ENCODE data around the gene CARD11. TPM values are rescaled to one million over a fixed set of nuclear protein-coding genes. Genes with fewer than 3 reads are reported as not detected.

CARD11 gene
- polyA plus RNA-seq, 1 of the 3 experiments (the other 2 are of a cell fraction), result not detected

- DNase-seq, result no peak
- Histone ChIP-seq H3K79me2 (ENCODE audit: insufficient read depth) (no peaks in the 10 kb centered on the region), H3K4me3 (ENCODE audit: low read depth in 2 of 2, low read length in 1 of 2) (no peak overlapping the region), H4K20me1 (ENCODE audit: insufficient read depth) (no peaks in the 10 kb centered on the region), H3K27me3 (ENCODE audit: insufficient read depth) (no peaks in the 10 kb centered on the region), H3K27ac (ENCODE audit: low read depth in 2 of 2, low read length in 1 of 2) (no peak overlapping the region), H2AFZ (ENCODE audit: low read depth) (no peak overlapping the region), H3K4me2 (no peak overlapping the region), H3K36me3 (replicated peaks in 1 of 2; ENCODE audit: control insufficient read depth in 1 of 2, insufficient read depth in 2 of 2, low read length in 1 of 2) (no peaks in the 10 kb centered on the region), H3K4me1 (ENCODE audit: control insufficient read depth in 1 of 2, insufficient read depth in 2 of 2, low read depth in 1 of 2, low read length in 1 of 2) (peaks cover 0 to 2% of the 10 kb centered on the region in 2 experiments; a peak in 1 of 4 replicates), H3K9me2 (no peaks in the 10 kb centered on the region), H3K9me3 (no peaks in the 10 kb centered on the region), H3K9ac (no peak overlapping the region), H3F3A (replicated peaks; ENCODE audit: insufficient read depth) (peaks cover 10% of the 10 kb centered on the region)
- POLR2A ChIA-PET, result no interaction called here
- WGBS (ENCODE audit: low lambda C conversion rate), result 69% methylated on average over 16 of the region's 17 CpGs
- CTCF ChIA-PET, result interaction anchor here (0.9 to 4.2 kb wide), 3 partner anchors 10 to 271 kb away, joined by 3 to 28 read pairs (median 7); no protein-coding TSS in a partner anchor
- TF ChIP-seq SIN3A (IDR thresholded peaks at IDR 0.05; ENCODE audit: borderline replicate concordance, low read depth, low read length) (no peak), RCOR1 (IDR thresholded peaks at IDR 0.05; ENCODE audit: low read length) (no peak), NFIC (IDR thresholded peaks at IDR 0.05; ENCODE audit: borderline replicate concordance) (no peak), EP300 (IDR thresholded peaks at IDR 0.05; ENCODE audit: borderline replicate concordance in 1 of 2, low read depth in 1 of 2, low read length in 1 of 2) (no peak), USF1 (IDR thresholded peaks at IDR 0.05; ENCODE audit: borderline replicate concordance, low read depth) (no peak), GATA2 (CRISPR knock-in tag; IDR thresholded peaks at IDR 0.05) (no peak), FOXM1 (IDR thresholded peaks at IDR 0.05; ENCODE audit: low read depth) (no peak), CHD2 (IDR thresholded peaks at IDR 0.05; ENCODE audit: low read length, partially characterized antibody) (no peak), GABPA (IDR thresholded peaks at IDR 0.05; ENCODE audit: low read depth) (no peak)
Measured at GRCh38 chr7:2883101-2883500, 160.6 kb downstream of the CARD11 start.

- H4K20me1 ChIP-seq (ENCODE audit: insufficient read depth), result no peaks in the 10 kb centered on the region
- no peak overlapping the region for H2AFZ ChIP-seq (ENCODE audit: low read depth)
- CTCF ChIA-PET, result interaction anchor here (0.8 to 4.2 kb wide), 2 partner anchors 17 to 280 kb away, joined by 3 to 28 read pairs; no protein-coding TSS in a partner anchor
- no peaks in the 10 kb centered on the region for H3K27me3 ChIP-seq (ENCODE audit: insufficient read depth)
- H3F3A ChIP-seq (replicated peaks; ENCODE audit: insufficient read depth), result peaks cover 10% of the 10 kb centered on the region
- WGBS (ENCODE audit: low lambda C conversion rate), result 73% methylated on average over 10 of the region's 10 CpGs
- no peak overlapping the region for H3K27ac ChIP-seq (ENCODE audit: low read depth in 2 of 2, low read length in 1 of 2)
- POLR2A ChIA-PET, result no interaction called here
- H3K4me2 ChIP-seq, result no peak overlapping the region
- no peaks in the 10 kb centered on the region for H3K9me2 ChIP-seq
- no peaks in the 10 kb centered on the region for H3K36me3 ChIP-seq (replicated peaks in 1 of 2; ENCODE audit: control insufficient read depth in 1 of 2, insufficient read depth in 2 of 2, low read length in 1 of 2)
- H3K4me3 ChIP-seq (ENCODE audit: low read depth in 2 of 2, low read length in 1 of 2), result no peak overlapping the region
- peaks cover 0 to 2% of the 10 kb centered on the region in 2 experiments; a peak in 1 of 4 replicates for H3K4me1 ChIP-seq (ENCODE audit: control insufficient read depth in 1 of 2, insufficient read depth in 2 of 2, low read depth in 1 of 2, low read length in 1 of 2)
- DNase-seq, result no peak
- H3K9me3 ChIP-seq, result no peaks in the 10 kb centered on the region
- no peak overlapping the region for H3K9ac ChIP-seq
- H3K79me2 ChIP-seq (ENCODE audit: insufficient read depth), result no peaks in the 10 kb centered on the region
- no peak for TF ChIP-seq TCF12 (IDR thresholded peaks at IDR 0.05)
- TF ChIP-seq REST (IDR thresholded peaks at IDR 0.05; ENCODE audit: low read depth, low read length), result no peak
- no peak for TF ChIP-seq GABPA (IDR thresholded peaks at IDR 0.05; ENCODE audit: low read depth)
- no peak for TF ChIP-seq USF1 (IDR thresholded peaks at IDR 0.05; ENCODE audit: borderline replicate concordance, low read depth)
- no peak for TF ChIP-seq ZBTB33 (IDR thresholded peaks at IDR 0.05; ENCODE audit: borderline replicate concordance, low read depth)
- no peak for TF ChIP-seq CTCF (IDR thresholded peaks at IDR 0.05)
- TF ChIP-seq SMC3 (IDR thresholded peaks at IDR 0.05; ENCODE audit: low read depth, low read length), result no peak
- TF ChIP-seq TEAD4 (IDR thresholded peaks at IDR 0.05; ENCODE audit: borderline replicate concordance, insufficient read depth), result no peak
- TF ChIP-seq EZH2phosphoT487 (IDR thresholded peaks at IDR 0.05; ENCODE audit: borderline replicate concordance, low read depth), result no peak
- TF ChIP-seq FOSL2 (IDR thresholded peaks at IDR 0.05; ENCODE audit: borderline replicate concordance, low read depth), result no peak
Measured at GRCh38 chr7:2882111-2882510, 161.6 kb downstream of the CARD11 start.

All from SK-N-SH (cell line).